Measurements from ENCODE around the gene JMJD1C. TPM values are rescaled to one million over a fixed set of nuclear protein-coding genes. Genes with fewer than 3 reads are reported as not detected.
"Not testable (repeated sequence)": the region's sequence is repeated elsewhere in the genome, so short reads cannot be mapped to it uniquely, and the experiment has no call there.

JMJD1C gene
- total RNA-seq, 1 experiment from 2014 or later = 180 TPM

- not testable (repeated sequence) for H3K27ac Mint-ChIP-seq; H3K36me3 Mint-ChIP-seq; ATAC-seq; H3K27me3 Mint-ChIP-seq (ENCODE audit: low read depth); H3K4me3 Mint-ChIP-seq; H3K9me3 Mint-ChIP-seq; DNase-seq (ENCODE audit: low spot score)
- peak; percentile 80 for TF ChIP-seq ZNF121 (CRISPR knock-in tag; IDR thresholded peaks at IDR 0.05)
- peaks cover 43% of the 10 kb centered on the region for H3K4me1 Mint-ChIP-seq
- CTCF ChIA-PET = interaction anchor here (1.2 kb wide), 1 partner anchor 21 kb away, joined by 3 read pairs; no protein-coding TSS in a partner anchor
- POLR2A ChIA-PET = interaction anchor here (0.7 kb wide), 1 partner anchor 349 kb away, joined by 4 read pairs; no protein-coding TSS in a partner anchor
Measured at GRCh38 chr10:63235136-63235535, 230.6 kb downstream of the JMJD1C start.

- ChIA-PET POLR2A (no interaction called here), CTCF (no interaction called here)
- peak overlapping the region; percentile 63; the same call in 1 of the 2 replicates for H3K27ac Mint-ChIP-seq
- no peaks in the 10 kb centered on the region for H3K9me3 Mint-ChIP-seq
- H3K4me3 Mint-ChIP-seq = no peak overlapping the region
- H3K36me3 Mint-ChIP-seq = 0 out of 2 replicates have a peak, but pooled peaks cover 3% of the 10 kb centered on the region
- H3K4me1 Mint-ChIP-seq = peaks cover 44% of the 10 kb centered on the region
- no peak for ATAC-seq
- no peaks in the 10 kb centered on the region for H3K27me3 Mint-ChIP-seq (ENCODE audit: low read depth)
- no peak for TF ChIP-seq ETV6 (CRISPR knock-in tag; IDR thresholded peaks at IDR 0.05)
- TF ChIP-seq ZNF219 (CRISPR knock-in tag; IDR thresholded peaks at IDR 0.05; ENCODE audit: borderline replicate concordance) = no peak
- TF ChIP-seq SMAD3 (CRISPR knock-in tag; IDR thresholded peaks at IDR 0.05; ENCODE audit: borderline replicate concordance) = no peak
- no peak for TF ChIP-seq FOXP1 (CRISPR knock-in tag; IDR thresholded peaks at IDR 0.05; ENCODE audit: borderline replicate concordance)
- TF ChIP-seq GRHL2 (CRISPR knock-in tag; IDR thresholded peaks at IDR 0.05; ENCODE audit: insufficient replicate concordance, severe bottlenecking) = no peak
- no peak for TF ChIP-seq ZNF671 (CRISPR knock-in tag; IDR thresholded peaks at IDR 0.05)
- TF ChIP-seq ZNF416 (CRISPR knock-in tag; IDR thresholded peaks at IDR 0.05) = no peak
- TF ChIP-seq EMX1 (CRISPR knock-in tag; IDR thresholded peaks at IDR 0.05) = no peak
- no peak for TF ChIP-seq SMAD4 (CRISPR knock-in tag; IDR thresholded peaks at IDR 0.05)
- no peak for TF ChIP-seq ZNF512 (CRISPR knock-in tag; IDR thresholded peaks at IDR 0.05; ENCODE audit: borderline replicate concordance)
- DNase-seq (ENCODE audit: low spot score) = no peak
Measured at GRCh38 chr10:63229161-63229560, 236.6 kb downstream of the JMJD1C start.

GRCh38 chr10:63228237-63228636 lies 237.5 kb downstream of the JMJD1C start:
- ChIA-PET CTCF (interaction anchor here (1.2 kb wide), 1 partner anchor 401 kb away, joined by 3 read pairs; no protein-coding TSS in a partner anchor), POLR2A (no interaction called here)
- TF ChIP-seq ATF1 (CRISPR knock-in tag; IDR thresholded peaks at IDR 0.05) = no peak
- no peak for TF ChIP-seq ZNF671 (CRISPR knock-in tag; IDR thresholded peaks at IDR 0.05)
- no peak for TF ChIP-seq MAX (CRISPR knock-in tag; IDR thresholded peaks at IDR 0.05)
- TF ChIP-seq FOXJ3 (CRISPR knock-in tag; IDR thresholded peaks at IDR 0.05; ENCODE audit: borderline replicate concordance) = no peak
- TF ChIP-seq NR1H2 (CRISPR knock-in tag; IDR thresholded peaks at IDR 0.05) = no peak
- TF ChIP-seq PRRX2 (CRISPR knock-in tag; IDR thresholded peaks at IDR 0.05) = no peak
- TF ChIP-seq AR (CRISPR knock-in tag; IDR thresholded peaks at IDR 0.05) = no peak
- TF ChIP-seq AFF4 (CRISPR knock-in tag; IDR thresholded peaks at IDR 0.05; ENCODE audit: borderline replicate concordance) = no peak
- TF ChIP-seq HMGA2 (CRISPR knock-in tag; IDR thresholded peaks at IDR 0.05) = no peak
- no peak for TF ChIP-seq ERG (CRISPR knock-in tag; IDR thresholded peaks at IDR 0.05)
- Mint-ChIP-seq H3K4me1 (peaks cover 40% of the 10 kb centered on the region), H3K27ac (no peak overlapping the region), H3K4me3 (no peak overlapping the region), H3K9me3 (no peaks in the 10 kb centered on the region), H3K27me3 (ENCODE audit: low read depth) (no peaks in the 10 kb centered on the region), H3K36me3 (0 out of 2 replicates have a peak, but pooled peaks cover 3% of the 10 kb centered on the region)
- DNase-seq (ENCODE audit: low spot score) (no peak), ATAC-seq (no peak)
